Adrenal gland (tissue), 12 donors: ENCODE results near the gene PDIA5. TPM values are rescaled to one million over a fixed set of nuclear protein-coding genes. Genes with fewer than 3 reads are reported as not detected.

Experiments
- DNase-seq, 7 donors: peaks; one replicate each; pipeline ENCODE4 v3.0.0-alpha.2; 2019 to 2020
- H3K27ac ChIP-seq, 5 donors: fragments of 200-600 bp; sonication (generic) in 4 of 5; 1 replicate in 3 of 5; 2 replicates in 2 of 5; pipeline versions ENCODE4 v1.5.1 to v1.8.0; 2016 to 2020; ENCODE audit warnings: mild to moderate bottlenecking in 1 of 5
- H3K27me3 ChIP-seq: fragments of 200-600 bp; 2 replicates; pipeline ENCODE4 v1.8.0; 2021
- H3K36me3 ChIP-seq, 2 donors: fragments of 200-600 bp; replicated peaks in 1 of 2; 1 replicate in 1 of 2; 2 replicates in 1 of 2; pipeline versions ENCODE4 v1.5.1 to v1.8.0; 2018 to 2022
- H3K4me1 ChIP-seq, 2 donors: fragments of 200-600 bp; replicated peaks in 1 of 2; 1 replicate in 1 of 2; 2 replicates in 1 of 2; pipeline versions ENCODE4 v1.5.1 to v1.8.0; 2018 to 2021
- H3K4me3 ChIP-seq, 4 donors: fragments of 200-600 bp; sonication (generic) in 3 of 4; one replicate each; pipeline ENCODE4 v1.5.1; 2016 to 2018
- H3K9me3 ChIP-seq, 3 donors: fragments of 200-600 bp; sonication (generic) in 1 of 3; replicated peaks in 1 of 3; 1 replicate in 2 of 3; 2 replicates in 1 of 3; pipeline versions ENCODE4 v1.5.1 to v1.8.0; 2016 to 2021
- CTCF ChIP-seq, 6 experiments: fragments of 450-650 bp in 4 of 6; fragments of 200-600 bp in 2 of 6; sonication (generic) in 1 of 6; IDR thresholded peaks; 1 replicate in 5 of 6; 2 replicates in 1 of 6; pipeline versions ENCODE4 v1.5.1 to v1.8.0; 2016 to 2021; ENCODE audit warnings: antibody characterized with exemption in 6 of 6, mild to moderate bottlenecking in 2 of 6, moderate library complexity in 1 of 6
- POLR2A ChIP-seq, 2 donors: fragments of 450-650 bp; IDR thresholded peaks; one replicate each; pipeline ENCODE4 v1.6.1; 2017; ENCODE audit warnings: antibody characterized with exemption in 2 of 2, mild to moderate bottlenecking in 2 of 2, moderate library complexity in 1 of 2
- WGBS, 4 donors: extraction: QIAGEN DNeasy Blood & Tissue Kit in 2 of 4; methylation state at CpG; one replicate each; pipeline versions ENCODE4 v1.1.5 to v1.1.7; 2013 to 2017; 5-methylcytosine and 5-hydroxymethylcytosine counted together
- intact Hi-C, 2 donors: fragments of 100-400 bp; cut with DNase I; formaldehyde crosslinking; loops; one replicate each; pipeline versions ENCODE4 v1.14.1 to v1.15.0; 2022 to 2023
- polyA plus RNA-seq, 3 donors: library from polyadenylated mRNA; stranded (reverse); fragments of 200-250 nt in 2 of 3; fragments of 350-450 nt in 1 of 3; fragmentation: Illumina TruSeq in 1 of 3; extraction: RNeasy Lipid Tissue Mini Kit (QIAGEN cat#74804) in 1 of 3; gene quantifications; one replicate each; pipeline ENCODE4 v1.2.3, GENCODE V29; 2013 to 2014
- total RNA-seq, 9 donors: library from RNA; depleted of rRNA in 4 of 9; stranded (reverse); fragments of >200 nt in 4 of 9; fragments of 120-200 nt in 1 of 9; fragmentation: NEBNext Ultra II Directional in 1 of 9; extraction: Animal tissue kit (Norgen Biotek cat#: 25700) in 1 of 9; gene quantifications; one replicate each; pipeline versions ENCODE4 v1.1.0 to v1.2.4, GENCODE V29; 2013 to 2023
- donor health status: healthy with polysubstance abuse.
- donor health status: Bipolar disorder and iron deficiency.
- donor health status: DM: yes; HTN: yes; CAD: no.
- donor health status: DM: no; HTN: no; CAD: no.
- donor health status: DM: no; HTN: no; CAD: no.
- donor health status: DM: yes; HTN: yes; CAD: no.

PDIA5 gene
- total and polyA plus RNA-seq, 12 donors: 18.9 to 88.9 (median 50.9) TPM

GRCh38 chr3:123105201-123106189, 38.7 kb downstream of the PDIA5 start:
- 79 to 84% (median 82%) methylated on average over 12 of the region's 12 CpGs for WGBS, 4 donors
- intact Hi-C loops: no loop called here
- Histone ChIP-seq H3K4me3 (no peak overlapping the region), H3K9me3 (no peaks in the 10 kb centered on the region), H3K36me3 (peaks cover 0 to 73% of the 10 kb centered on the region in 2 donors), H3K4me1 (no peaks in the 10 kb centered on the region), H3K27me3 (no peaks in the 10 kb centered on the region), H3K27ac (peak overlapping the region in 1 of 5 donors; percentile 53)
- TF ChIP-seq POLR2A (IDR thresholded peaks at IDR 0.05): no peak
- no peak for TF ChIP-seq CTCF (IDR thresholded peaks at IDR 0.05)
- DNase-seq: no peak

- intact Hi-C loops: no loop called here
- 89 to 95% (median 90%) methylated on average over 18 to 19 of the region's 19 CpGs for WGBS, 4 donors
- no peaks in the 10 kb centered on the region for H3K4me1 ChIP-seq
- TF ChIP-seq POLR2A (IDR thresholded peaks at IDR 0.05) (no peak), CTCF (IDR thresholded peaks at IDR 0.05) (no peak)
- no peak overlapping the region for H3K27ac ChIP-seq
- peaks cover 0 to 79% of the 10 kb centered on the region in 2 donors for H3K36me3 ChIP-seq
- no peak overlapping the region for H3K4me3 ChIP-seq
- no peaks in the 10 kb centered on the region for H3K9me3 ChIP-seq
- DNase-seq: no peak
- no peaks in the 10 kb centered on the region for H3K27me3 ChIP-seq
These were observed 43.6 kb downstream of the PDIA5 start for GRCh38 chr3:123110282-123110975.

GRCh38 chr3:123110976-123111615, 44.3 kb downstream of the PDIA5 start:
- TF ChIP-seq POLR2A (IDR thresholded peaks at IDR 0.05): no peak
- no peak for TF ChIP-seq CTCF (IDR thresholded peaks at IDR 0.05)
- 94 to 97% (median 95%) methylated on average over 6 to 11 of the region's 11 CpGs for WGBS, 4 donors
- Histone ChIP-seq H3K36me3 (peaks cover 0 to 82% of the 10 kb centered on the region in 2 donors), H3K4me1 (no peaks in the 10 kb centered on the region), H3K4me3 (no peak overlapping the region), H3K9me3 (no peaks in the 10 kb centered on the region), H3K27ac (no peak overlapping the region), H3K27me3 (no peaks in the 10 kb centered on the region)
- no peak for DNase-seq
- intact Hi-C loops: no loop called here

GRCh38 chr3:123111640-123112039, 44.8 kb downstream of the PDIA5 start:
- Histone ChIP-seq H3K27me3 (no peaks in the 10 kb centered on the region), H3K4me1 (no peaks in the 10 kb centered on the region), H3K27ac (no peak overlapping the region), H3K9me3 (no peaks in the 10 kb centered on the region), H3K4me3 (no peak overlapping the region), H3K36me3 (peaks cover 0 to 82% of the 10 kb centered on the region in 2 donors)
- WGBS, 4 donors: 93 to 97% (median 94%) methylated on average over 6 of the region's 6 CpGs
- intact Hi-C loops: no loop called here
- DNase-seq: no peak
- TF ChIP-seq CTCF (IDR thresholded peaks at IDR 0.05) (no peak), POLR2A (IDR thresholded peaks at IDR 0.05) (no peak)
